Measurements from ENCODE around the gene PIGN.

Gene PIGN

GRCh38 chr18:62209046-62209445, 22.2 kb upstream of the PIGN start:
- H3K27ac ChIP-seq, result no peak overlapping the region

GRCh38 chr18:62206593-62206992, 19.7 kb upstream of the PIGN start:
- no peak for TF ChIP-seq CTCF (conservative IDR thresholded peaks at IDR 0.05; ENCODE audit: low read depth, low read length)
- Histone ChIP-seq H3K36me3 (ENCODE audit: insufficient read depth) (no peaks in the 10 kb centered on the region), H3K9ac (no peak overlapping the region), H3K4me3 (IDR thresholded peaks at IDR 0.05; ENCODE audit: insufficient read depth, low read depth, low read length) (no peak overlapping the region), H4K20me1 (ENCODE audit: insufficient read depth) (peaks cover 4% of the 10 kb centered on the region; the same call in 1 of the 2 replicates), H3K4me2 (no peak overlapping the region), H3K4me1 (ENCODE audit: low read depth, poor library complexity, severe bottlenecking) (peaks cover 9% of the 10 kb centered on the region), H3K79me2 (ENCODE audit: insufficient read depth, low read depth) (peaks cover 79% of the 10 kb centered on the region; the same call in 1 of the 2 replicates), H3K27me3 (ENCODE audit: insufficient read depth, low read depth) (no peaks in the 10 kb centered on the region), H3K27ac (no peak overlapping the region), H2AFZ (ENCODE audit: low read depth) (no peak overlapping the region)

More at GRCh38 chr18:62209046-62209445, 22.2 kb upstream of the PIGN start:
- Histone ChIP-seq H3K4me1 (ENCODE audit: low read depth, poor library complexity, severe bottlenecking) (peaks cover 9% of the 10 kb centered on the region), H3K27me3 (ENCODE audit: insufficient read depth, low read depth) (no peaks in the 10 kb centered on the region), H3K79me2 (ENCODE audit: insufficient read depth, low read depth) (peaks cover 66% of the 10 kb centered on the region; the same call in 1 of the 2 replicates), H3K36me3 (ENCODE audit: insufficient read depth) (no peaks in the 10 kb centered on the region), H3K4me3 (IDR thresholded peaks at IDR 0.05; ENCODE audit: insufficient read depth, low read depth, low read length) (no peak overlapping the region), H3K9ac (no peak overlapping the region), H4K20me1 (ENCODE audit: insufficient read depth) (0 out of 2 replicates have a peak, but pooled peaks cover 3% of the 10 kb centered on the region), H2AFZ (ENCODE audit: low read depth) (no peak overlapping the region), H3K4me2 (no peak overlapping the region)
- no peak for TF ChIP-seq CTCF (conservative IDR thresholded peaks at IDR 0.05; ENCODE audit: low read depth, low read length)

GRCh38 chr18:62205824-62206223, 19.0 kb upstream of the PIGN start:
- no peak overlapping the region for H3K9ac ChIP-seq
- H3K27ac ChIP-seq, result no peak overlapping the region
- H3K4me1 ChIP-seq (ENCODE audit: low read depth, poor library complexity, severe bottlenecking), result peaks cover 9% of the 10 kb centered on the region
- no peaks in the 10 kb centered on the region for H3K27me3 ChIP-seq (ENCODE audit: insufficient read depth, low read depth)
- peaks cover 80% of the 10 kb centered on the region; the same call in 1 of the 2 replicates for H3K79me2 ChIP-seq (ENCODE audit: insufficient read depth, low read depth)
- no peak overlapping the region for H3K4me2 ChIP-seq
- no peak for TF ChIP-seq CTCF (conservative IDR thresholded peaks at IDR 0.05; ENCODE audit: low read depth, low read length)
- H3K4me3 ChIP-seq (IDR thresholded peaks at IDR 0.05; ENCODE audit: insufficient read depth, low read depth, low read length), result no peak overlapping the region
- H2AFZ ChIP-seq (ENCODE audit: low read depth), result no peak overlapping the region
- H4K20me1 ChIP-seq (ENCODE audit: insufficient read depth), result peaks cover 7% of the 10 kb centered on the region; the same call in 1 of the 2 replicates
- no peaks in the 10 kb centered on the region for H3K36me3 ChIP-seq (ENCODE audit: insufficient read depth)

- peaks cover 4% of the 10 kb centered on the region for H3K4me1 ChIP-seq (ENCODE audit: low read depth, poor library complexity, severe bottlenecking)
- H3K4me3 ChIP-seq (IDR thresholded peaks at IDR 0.05; ENCODE audit: insufficient read depth, low read depth, low read length), result no peak overlapping the region
- H4K20me1 ChIP-seq (ENCODE audit: insufficient read depth), result peaks cover 10% of the 10 kb centered on the region; the same call in 1 of the 2 replicates
- no peak overlapping the region for H2AFZ ChIP-seq (ENCODE audit: low read depth)
- peaks cover 85% of the 10 kb centered on the region for H3K79me2 ChIP-seq (ENCODE audit: insufficient read depth, low read depth)
- TF ChIP-seq CTCF (conservative IDR thresholded peaks at IDR 0.05; ENCODE audit: low read depth, low read length), result no peak
- no peak overlapping the region for H3K27ac ChIP-seq
- H3K36me3 ChIP-seq (ENCODE audit: insufficient read depth), result no peaks in the 10 kb centered on the region
- H3K27me3 ChIP-seq (ENCODE audit: insufficient read depth, low read depth), result no peaks in the 10 kb centered on the region
- no peak overlapping the region for H3K4me2 ChIP-seq
- H3K9ac ChIP-seq, result no peak overlapping the region
These were observed 15.0 kb upstream of the PIGN start for GRCh38 chr18:62201870-62202269.

Data from KMS-11 (cell line).